Measurements from ENCODE around the gene NEUROD2.

Gene NEUROD2

DNA sequence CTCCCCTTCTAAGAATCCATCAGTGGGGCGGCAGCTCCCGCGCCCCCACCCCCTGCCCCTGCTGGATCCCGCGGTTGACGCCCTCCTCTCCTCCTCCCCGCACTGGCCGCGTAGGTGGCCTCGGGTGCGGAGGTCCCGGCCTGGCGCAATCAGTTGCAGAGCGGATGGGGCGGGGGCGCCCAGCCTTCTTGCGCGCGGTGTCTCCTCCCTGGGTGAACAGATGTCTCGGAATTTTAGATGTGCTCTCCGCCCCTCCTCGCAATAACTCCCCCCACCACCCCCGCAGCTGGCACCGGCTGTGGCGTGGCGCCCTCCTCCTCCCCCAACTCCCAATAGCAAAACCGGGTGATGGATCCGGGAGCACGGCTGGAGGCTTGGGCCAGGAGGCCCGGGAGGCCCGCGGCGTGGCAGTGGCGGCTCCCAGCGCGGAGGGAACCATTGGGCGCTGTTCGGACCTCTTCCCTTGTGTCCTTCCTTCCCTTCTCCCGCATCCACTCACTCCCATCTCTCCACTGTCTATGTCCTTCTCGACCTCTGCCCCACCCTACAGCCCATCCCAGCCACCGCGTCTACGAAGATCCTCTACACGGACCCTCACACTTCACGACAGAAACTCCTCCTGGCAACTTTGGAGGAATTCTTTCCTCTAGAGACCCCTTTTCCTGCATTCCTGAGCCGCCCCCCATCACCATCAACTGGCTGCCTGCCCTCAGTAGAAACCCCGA lies 11.0 kb downstream of the NEUROD2 start:
- Histone ChIP-seq H3K36me3 (ENCODE audit: control insufficient read depth in 2 of 2, insufficient read depth in 1 of 2, low read length in 2 of 2) (no peaks in the 10 kb centered on the region), H3K9me3 (ENCODE audit: control insufficient read depth, insufficient read depth, low read depth, low read length) (no peaks in the 10 kb centered on the region), H3K27ac (ENCODE audit: extremely low read depth, low read depth, low read length) (no peak overlapping the region), H3K4me1 (ENCODE audit: control insufficient read depth, insufficient read depth, low read length) (peaks cover 4% of the 10 kb centered on the region; the same call in 1 of the 2 replicates), H3K4me3 (ENCODE audit: low read depth, low read length) (no peak overlapping the region)
- no peak for TF ChIP-seq ZNF394 (tag by site-specific recombination; IDR thresholded peaks at IDR 0.05; ENCODE audit: borderline replicate concordance)
- no peak for TF ChIP-seq ZNF214 (tag by site-specific recombination; IDR thresholded peaks at IDR 0.05; ENCODE audit: borderline replicate concordance)
- no peak for TF ChIP-seq ZNF791 (tag by site-specific recombination; IDR thresholded peaks at IDR 0.05)
- no peak for TF ChIP-seq ZNF658 (tag by site-specific recombination; IDR thresholded peaks at IDR 0.05)
- TF ChIP-seq SALL2 (tag by site-specific recombination; IDR thresholded peaks at IDR 0.05; ENCODE audit: borderline replicate concordance), result no peak
- TF ChIP-seq ZNF555 (tag by site-specific recombination; conservative IDR thresholded peaks at IDR 0.05), result no peak
- TF ChIP-seq GLI4 (tag by site-specific recombination; IDR thresholded peaks at IDR 0.05), result no peak
- no peak for TF ChIP-seq YY2 (tag by site-specific recombination; IDR thresholded peaks at IDR 0.05)
- TF ChIP-seq ZNF571 (tag by site-specific recombination; IDR thresholded peaks at IDR 0.05), result no peak
- no peak for TF ChIP-seq ZFP69B (tag by site-specific recombination; IDR thresholded peaks at IDR 0.05)
- TF ChIP-seq ZNF184 (tag by site-specific recombination; IDR thresholded peaks at IDR 0.05), result no peak
- no peak for TF ChIP-seq ZNF513 (tag by site-specific recombination; IDR thresholded peaks at IDR 0.05)
- ChIA-PET CTCF (interaction anchor here (0.9 to 1.9 kb wide), 3 partner anchors 25 to 58 kb away, joined by 3 to 8 read pairs (median 4); no protein-coding TSS in a partner anchor), POLR2A (no interaction called here)

DNA sequence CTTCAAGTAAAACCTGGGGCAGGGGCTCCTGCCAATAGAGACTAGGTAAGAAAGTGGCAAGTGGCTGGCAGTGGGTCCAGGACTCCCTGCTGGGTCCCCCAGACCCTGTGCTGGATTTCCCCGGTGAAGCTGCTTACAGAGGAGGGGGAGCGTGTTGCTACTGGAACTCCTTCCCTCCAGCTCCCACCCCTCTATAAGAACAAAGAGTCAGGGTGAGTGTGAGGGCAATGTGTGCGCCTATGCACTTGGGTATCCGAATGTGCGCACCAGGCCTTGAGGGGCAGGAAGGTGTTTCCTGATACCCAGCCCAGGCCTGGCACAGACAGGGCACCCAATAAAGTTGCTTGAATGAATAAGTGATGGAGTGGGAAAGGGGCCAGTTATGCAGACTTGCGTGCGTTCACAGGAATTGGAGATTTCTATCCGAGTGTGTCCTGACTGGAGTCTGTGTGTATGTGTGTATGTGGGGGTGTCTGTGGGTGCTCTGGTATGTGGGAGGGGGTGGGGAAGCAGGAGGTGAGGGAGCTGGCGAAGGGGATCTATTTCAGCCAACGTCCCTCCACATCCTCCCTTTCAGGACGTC lies 11.7 kb downstream of the NEUROD2 start:
- CTCF ChIA-PET, result interaction anchor here (0.9 kb wide), 2 partner anchors 48 to 58 kb away, joined by 3 to 4 read pairs; no protein-coding TSS in a partner anchor
- TF ChIP-seq, protein P1, sequence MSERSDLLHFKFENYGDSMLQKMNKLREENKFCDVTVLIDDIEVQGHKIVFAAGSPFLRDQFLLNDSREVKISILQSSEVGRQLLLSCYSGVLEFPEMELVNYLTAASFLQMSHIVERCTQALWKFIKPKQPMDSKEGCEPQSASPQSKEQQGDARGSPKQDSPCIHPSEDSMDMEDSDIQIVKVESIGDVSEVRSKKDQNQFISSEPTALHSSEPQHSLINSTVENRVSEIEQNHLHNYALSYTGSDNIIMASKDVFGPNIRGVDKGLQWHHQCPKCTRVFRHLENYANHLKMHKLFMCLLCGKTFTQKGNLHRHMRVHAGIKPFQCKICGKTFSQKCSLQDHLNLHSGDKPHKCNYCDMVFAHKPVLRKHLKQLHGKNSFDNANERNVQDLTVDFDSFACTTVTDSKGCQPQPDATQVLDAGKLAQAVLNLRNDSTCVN (tag by site-specific recombination; optimal IDR thresholded peaks at IDR 0.05), result no peak
- TF ChIP-seq ZFHX2 (tag by site-specific recombination; conservative IDR thresholded peaks at IDR 0.05) (peak; percentile 40), EGR2 (tag by site-specific recombination; IDR thresholded peaks at IDR 0.05; ENCODE audit: low read depth) (0 out of 2 replicates have a peak, but pooled peaks have one; percentile 24)
- POLR2A ChIA-PET, result no interaction called here
- Histone ChIP-seq H3K27ac (ENCODE audit: extremely low read depth, low read depth, low read length) (no peak overlapping the region), H3K9me3 (ENCODE audit: control insufficient read depth, insufficient read depth, low read depth, low read length) (no peaks in the 10 kb centered on the region), H3K36me3 (ENCODE audit: control insufficient read depth in 2 of 2, insufficient read depth in 1 of 2, low read length in 2 of 2) (no peaks in the 10 kb centered on the region), H3K4me1 (ENCODE audit: control insufficient read depth, insufficient read depth, low read length) (peaks cover 4% of the 10 kb centered on the region; the same call in 1 of the 2 replicates), H3K4me3 (ENCODE audit: low read depth, low read length) (no peak overlapping the region)

DNA sequence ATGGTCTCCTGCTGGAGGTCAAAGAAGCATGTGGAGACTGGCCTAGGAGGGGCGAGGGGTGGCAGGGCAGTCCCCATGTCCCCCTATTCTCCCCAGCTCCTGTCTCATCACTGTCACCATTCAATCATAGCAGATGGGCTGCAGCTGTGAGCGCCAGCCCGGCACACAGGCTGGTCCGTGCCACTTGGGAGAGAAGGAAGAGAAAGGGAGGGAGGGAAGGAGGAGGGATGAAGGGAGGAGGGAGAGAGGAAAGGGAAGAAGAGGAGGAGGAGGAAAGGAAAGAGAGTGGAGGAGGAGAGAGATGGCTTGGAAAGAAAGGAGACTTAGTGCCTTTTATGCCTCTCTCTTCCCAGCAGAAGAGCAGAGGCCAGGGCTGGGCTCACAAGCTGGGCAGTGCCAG lies 12.4 kb downstream of the NEUROD2 start:
- peak; percentile 77 for TF ChIP-seq ZNF366 (tag by site-specific recombination; conservative IDR thresholded peaks at IDR 0.05)
- no peak for TF ChIP-seq ZFHX2 (tag by site-specific recombination; conservative IDR thresholded peaks at IDR 0.05)
- peak; percentile 68; the same call in 1 of the 2 replicates for TF ChIP-seq PRDM1 (tag by site-specific recombination; IDR thresholded peaks at IDR 0.05)
- H3K4me3 ChIP-seq (ENCODE audit: low read depth, low read length), result no peak overlapping the region
- H3K4me1 ChIP-seq (ENCODE audit: control insufficient read depth, insufficient read depth, low read length), result peaks cover 4% of the 10 kb centered on the region; the same call in 1 of the 2 replicates
- ChIA-PET POLR2A (no interaction called here), CTCF (interaction anchor here (0.9 kb wide), 2 partner anchors 47 to 59 kb away, joined by 3 to 4 read pairs; no protein-coding TSS in a partner anchor)
- H3K36me3 ChIP-seq (ENCODE audit: control insufficient read depth in 2 of 2, insufficient read depth in 1 of 2, low read length in 2 of 2), result no peaks in the 10 kb centered on the region
- H3K27ac ChIP-seq (ENCODE audit: extremely low read depth, low read depth, low read length), result no peak overlapping the region
- no peaks in the 10 kb centered on the region for H3K9me3 ChIP-seq (ENCODE audit: control insufficient read depth, insufficient read depth, low read depth, low read length)

Data from HEK293 (cell line).